HG03025 (cell line): ENCODE results near the gene PAIP2B.
"Not testable (repeated sequence)": the region's sequence is repeated elsewhere in the genome, so short reads cannot be mapped to it uniquely, and the experiment has no call there.

ENCODE experiments used
- ATAC-seq: cut with Tn5 transposase; IDR thresholded peaks from one replicate; pipeline ENCODE4 v1.9.1; 2021; ENCODE audit warnings: mild to moderate bottlenecking, moderate library complexity; ENCODE audit not compliant: unreplicated experiment, low FRiP score

PAIP2B gene

GRCh38 chr2:71223767-71224333, 3.1 kb downstream of the PAIP2B start:
- no peak for ATAC-seq

GRCh38 chr2:71220743-71221142, 6.2 kb downstream of the PAIP2B start:
- ATAC-seq = no peak

- ATAC-seq = no peak
Observed at GRCh38 chr2:71216501-71216900, 10.4 kb downstream of the PAIP2B start.

- ATAC-seq = no peak
Observed at GRCh38 chr2:71215447-71215846, 11.5 kb downstream of the PAIP2B start.

GRCh38 chr2:71212336-71212735, 14.6 kb downstream of the PAIP2B start:
- no peak for ATAC-seq

GRCh38 chr2:71210292-71210691, 16.6 kb downstream of the PAIP2B start:
- no peak for ATAC-seq

- no peak for ATAC-seq
Observed at GRCh38 chr2:71208756-71209155, 18.1 kb downstream of the PAIP2B start.

GRCh38 chr2:71207601-71208000, 19.3 kb downstream of the PAIP2B start:
- ATAC-seq = no peak

- no peak for ATAC-seq
Observed at GRCh38 chr2:71206271-71206670, 20.6 kb downstream of the PAIP2B start.

- no peak for ATAC-seq
Observed at GRCh38 chr2:71191570-71191943, 35.3 kb downstream of the PAIP2B start.

- no peak for ATAC-seq
Observed at GRCh38 chr2:71190656-71191569, 36.0 kb downstream of the PAIP2B start.

GRCh38 chr2:71187589-71187988, 39.3 kb downstream of the PAIP2B start:
- no peak for ATAC-seq

GRCh38 chr2:71186973-71187372, 39.9 kb downstream of the PAIP2B start:
- ATAC-seq = no peak

- not testable (repeated sequence) for ATAC-seq
Observed at GRCh38 chr2:71183306-71184115, 43.4 kb downstream of the PAIP2B start.

GRCh38 chr2:71181316-71181715, 45.6 kb downstream of the PAIP2B start:
- no peak for ATAC-seq

- not testable (repeated sequence) for ATAC-seq
Observed at GRCh38 chr2:71178836-71179235, 48.1 kb downstream of the PAIP2B start.

GRCh38 chr2:71174207-71174606, 52.7 kb downstream of the PAIP2B start:
- ATAC-seq = no peak

- no peak for ATAC-seq
Observed at GRCh38 chr2:71173096-71173495, 53.8 kb downstream of the PAIP2B start.

GRCh38 chr2:71166812-71167211, 60.1 kb downstream of the PAIP2B start:
- no peak for ATAC-seq

- ATAC-seq = no peak
Observed at GRCh38 chr2:71157124-71157793, 69.6 kb downstream of the PAIP2B start.

- ATAC-seq = no peak
Observed at GRCh38 chr2:71156573-71156972, 70.3 kb downstream of the PAIP2B start.
